22Rv1 (cell line): Measurements from ENCODE around the gene MSI2.

Experiments
- ZFX ChIP-seq: fragments of 450-650 bp; IDR thresholded peaks from 2 replicates; pipeline ENCODE4 v1.6.1; 2017; ENCODE audit warnings: antibody characterized with exemption, borderline replicate concordance
- TF ChIP-seq, protein P1 (sequence below): fragments of 450-650 bp; IDR thresholded peaks from 2 replicates; pipeline ENCODE4 v1.5.1; 2017; ENCODE audit warnings: mild to moderate bottlenecking

DNA sequence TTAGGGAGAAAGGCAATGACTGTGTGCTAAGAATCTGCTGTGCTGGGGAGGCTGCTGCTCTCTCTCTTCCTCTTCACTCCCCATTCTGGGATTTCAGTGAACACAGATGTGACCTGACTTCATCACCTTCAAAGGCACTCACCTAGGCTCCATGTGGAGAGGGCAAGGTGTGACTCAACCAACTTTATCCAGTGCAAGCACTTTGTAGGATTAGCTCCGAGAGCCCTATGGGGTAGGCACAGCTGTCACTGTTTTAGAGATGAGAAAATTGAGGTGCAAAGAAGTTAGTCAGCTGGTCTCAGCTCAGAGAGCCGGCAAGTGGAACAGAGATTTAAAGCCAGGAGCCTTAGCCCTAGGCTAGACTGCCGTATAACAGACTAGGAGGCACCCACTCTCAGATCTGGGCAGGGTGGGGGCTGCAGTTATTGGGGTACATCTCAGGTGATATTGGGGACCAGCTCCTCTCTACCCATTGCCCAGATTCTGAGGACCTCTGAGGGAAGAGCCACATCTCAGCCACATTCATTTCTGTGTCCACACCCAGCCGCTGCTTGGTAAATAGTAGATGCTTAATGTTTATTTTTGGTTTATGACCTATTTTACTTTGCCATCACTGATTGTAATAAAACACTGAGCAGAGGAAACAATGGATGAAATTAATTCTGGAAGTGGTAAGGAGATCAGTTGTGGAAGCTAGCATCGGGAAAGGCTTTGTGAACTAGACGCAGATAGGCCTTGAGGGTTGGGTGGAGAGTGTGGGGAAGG lies 350.0 kb downstream of the MSI2 start:
- TF ChIP-seq, protein P1, sequence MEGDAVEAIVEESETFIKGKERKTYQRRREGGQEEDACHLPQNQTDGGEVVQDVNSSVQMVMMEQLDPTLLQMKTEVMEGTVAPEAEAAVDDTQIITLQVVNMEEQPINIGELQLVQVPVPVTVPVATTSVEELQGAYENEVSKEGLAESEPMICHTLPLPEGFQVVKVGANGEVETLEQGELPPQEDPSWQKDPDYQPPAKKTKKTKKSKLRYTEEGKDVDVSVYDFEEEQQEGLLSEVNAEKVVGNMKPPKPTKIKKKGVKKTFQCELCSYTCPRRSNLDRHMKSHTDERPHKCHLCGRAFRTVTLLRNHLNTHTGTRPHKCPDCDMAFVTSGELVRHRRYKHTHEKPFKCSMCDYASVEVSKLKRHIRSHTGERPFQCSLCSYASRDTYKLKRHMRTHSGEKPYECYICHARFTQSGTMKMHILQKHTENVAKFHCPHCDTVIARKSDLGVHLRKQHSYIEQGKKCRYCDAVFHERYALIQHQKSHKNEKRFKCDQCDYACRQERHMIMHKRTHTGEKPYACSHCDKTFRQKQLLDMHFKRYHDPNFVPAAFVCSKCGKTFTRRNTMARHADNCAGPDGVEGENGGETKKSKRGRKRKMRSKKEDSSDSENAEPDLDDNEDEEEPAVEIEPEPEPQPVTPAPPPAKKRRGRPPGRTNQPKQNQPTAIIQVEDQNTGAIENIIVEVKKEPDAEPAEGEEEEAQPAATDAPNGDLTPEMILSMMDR, result no peak
- no peak for TF ChIP-seq ZFX
